GM12872 (cell line): ENCODE data around the gene HSPBP1.

Experiments used
- CTCF ChIP-seq: IDR thresholded peaks from 3 replicates; pipeline ENCODE4 v1.5.1; 2011; ENCODE audit warnings: low read depth, mild to moderate bottlenecking, low read length, moderate library complexity; ENCODE audit not compliant: insufficient read depth

The HSPBP1 gene

GRCh38 chr19:55248704-55249103 is 31.2 kb downstream of the HSPBP1 start:
- no peak for TF ChIP-seq CTCF

- no peak for TF ChIP-seq CTCF
Measured at GRCh38 chr19:55248166-55248675, 31.7 kb downstream of the HSPBP1 start.

- TF ChIP-seq CTCF: no peak
Measured at GRCh38 chr19:55247621-55248099, 32.2 kb downstream of the HSPBP1 start.

GRCh38 chr19:55246462-55247451 is 33.2 kb downstream of the HSPBP1 start:
- TF ChIP-seq CTCF: no peak

GRCh38 chr19:55245236-55245904 is 34.5 kb downstream of the HSPBP1 start:
- TF ChIP-seq CTCF: no peak

GRCh38 chr19:55244004-55244680 is 35.8 kb downstream of the HSPBP1 start:
- TF ChIP-seq CTCF: no peak

- TF ChIP-seq CTCF: no peak
Measured at GRCh38 chr19:55242517-55242916, 37.4 kb downstream of the HSPBP1 start.
